IMR-90 (cell line): ENCODE results near the gene NCKAP5. TPM values are rescaled to one million over a fixed set of nuclear protein-coding genes. Genes with fewer than 3 reads are reported as not detected.

Source experiments
- ATAC-seq: fragments of 200-7000 bp; cut with Tn5 transposase; 2 replicates; pipeline ENCODE4 v1.9.1; 2020; ENCODE audit warnings: low read depth, mild to moderate bottlenecking, moderate library complexity
- BruUV-seq: library from RNA; stranded (reverse); fragments of 400-500 nt; replicated peaks from 2 replicates; lab custom pipeline; 2021; lab: Mats Ljungman, UMichigan
- CTCF ChIA-PET: fragments of 300-600 bp; formaldehyde crosslinking; extraction: SDS; loops from one replicate; lab custom pipeline; 2021; ENCODE audit warnings: antibody characterized with exemption; lab: Yijun Ruan, JAX
- POLR2A ChIA-PET: fragments of 300-600 bp; sonication (Branson Sonifier 250); formaldehyde crosslinking; loops from one replicate; lab custom pipeline; 2022; ENCODE audit warnings: antibody characterized with exemption; ENCODE audit not compliant: unreplicated experiment; lab: Charles Lee
- DNase-seq: peaks from one replicate; pipeline ENCODE4 v3.0.0; 2013
- H2AFZ ChIP-seq: replicated peaks from 2 replicates; pipeline ENCODE3; 2013; ENCODE audit warnings: low read length, mild to moderate bottlenecking; ENCODE audit not compliant: poor library complexity
- H2AK5ac ChIP-seq: 2 replicates; pipeline ENCODE4 v1.6.1; 2013; ENCODE audit warnings: low read depth, low read length, inconsistent platforms
- H2AK9ac ChIP-seq: replicated peaks from 2 replicates; pipeline ENCODE3; 2013; ENCODE audit warnings: mild to moderate bottlenecking, low read depth, low read length, moderate library complexity; ENCODE audit not compliant: poor library complexity
- H2BK120ac ChIP-seq: 2 replicates; pipeline ENCODE4 v1.6.1; 2013; ENCODE audit warnings: low read depth, low read length, inconsistent platforms
- H2BK15ac ChIP-seq: 3 replicates; pipeline ENCODE4 v1.6.1; 2013; ENCODE audit warnings: low read depth, low read length, inconsistent platforms
- H2BK20ac ChIP-seq: 2 replicates; pipeline ENCODE4 v1.6.1; 2013; ENCODE audit warnings: low read depth, mild to moderate bottlenecking, inconsistent platforms, low read length, moderate library complexity
- H2BK5ac ChIP-seq: 2 replicates; pipeline ENCODE4 v1.6.1; 2013; ENCODE audit warnings: mild to moderate bottlenecking, low read depth, low read length, inconsistent platforms; ENCODE audit not compliant: poor library complexity, severe bottlenecking
- H3K14ac ChIP-seq: replicated peaks from 2 replicates; pipeline ENCODE4 v1.6.1; 2013; ENCODE audit warnings: low read depth, low read length, inconsistent platforms
- H3K18ac ChIP-seq: 2 replicates; pipeline ENCODE4 v1.6.1; 2013; ENCODE audit warnings: low read depth, low read length, control low read depth
- H3K23ac ChIP-seq: 2 replicates; pipeline ENCODE4 v1.6.1; 2013; ENCODE audit warnings: low read depth, low read length, inconsistent platforms
- H3K27ac ChIP-seq: 2 replicates; pipeline ENCODE4 v1.5.1; 2013; ENCODE audit warnings: mild to moderate bottlenecking, control low read depth, low read length; ENCODE audit not compliant: insufficient read depth
- H3K27me3 ChIP-seq: 2 replicates; pipeline ENCODE4 v1.6.1; 2013; ENCODE audit warnings: low read length; ENCODE audit not compliant: control insufficient read depth, insufficient read depth
- H3K36me3 ChIP-seq: 2 replicates; pipeline ENCODE4 v1.6.1; 2013; ENCODE audit warnings: low read length, mixed read lengths; ENCODE audit not compliant: control insufficient read depth, insufficient read depth
- H3K4ac ChIP-seq: 2 replicates; pipeline ENCODE4 v1.6.1; 2013; ENCODE audit warnings: low read depth, low read length, inconsistent platforms
- H3K4me1 ChIP-seq: 2 replicates; pipeline ENCODE4 v1.6.1; 2013; ENCODE audit warnings: low read length, mixed read lengths; ENCODE audit not compliant: control insufficient read depth, insufficient read depth
- H3K4me2 ChIP-seq: 2 replicates; pipeline ENCODE4 v1.6.1; 2013; ENCODE audit warnings: low read depth, mild to moderate bottlenecking, control low read depth, low read length, moderate library complexity
- H3K4me3 ChIP-seq: 2 replicates; pipeline ENCODE4 v1.5.1; 2013; ENCODE audit warnings: low read depth, mild to moderate bottlenecking, control low read depth, low read length, moderate library complexity; ENCODE audit not compliant: insufficient read depth
- H3K56ac ChIP-seq: 2 replicates; pipeline ENCODE4 v1.6.1; 2013; ENCODE audit warnings: low read length, inconsistent platforms; ENCODE audit not compliant: insufficient read depth; ENCODE audit errors: extremely low read depth
- H3K79me1 ChIP-seq, 2 experiments: 2 replicates each; pipeline ENCODE4 v1.6.1; 2013; ENCODE audit warnings: low read length in 2 of 2, inconsistent platforms in 1 of 2, low read depth in 1 of 2
- H3K9ac ChIP-seq: 2 replicates; pipeline ENCODE4 v1.6.1; 2013; ENCODE audit warnings: low read depth, low read length, control low read depth
- H3K9me1 ChIP-seq: 2 replicates; pipeline ENCODE4 v1.6.1; 2013; ENCODE audit warnings: low read length, inconsistent platforms; ENCODE audit not compliant: insufficient read depth
- H3K9me3 ChIP-seq: 2 replicates; pipeline ENCODE4 v1.6.1; 2013; ENCODE audit warnings: low read length; ENCODE audit not compliant: control insufficient read depth, insufficient read depth
- H4K20me1 ChIP-seq: 2 replicates; pipeline ENCODE4 v1.6.1; 2013; ENCODE audit warnings: low read length, inconsistent platforms; ENCODE audit not compliant: insufficient read depth
- H4K5ac ChIP-seq: 2 replicates; pipeline ENCODE4 v1.6.1; 2013; ENCODE audit warnings: mild to moderate bottlenecking, low read depth, low read length, control low read depth
- H4K8ac ChIP-seq, 2 experiments: 2 replicates each; pipeline ENCODE4 v1.6.1; 2013; ENCODE audit warnings: low read depth in 2 of 2, low read length in 2 of 2, control low read depth in 1 of 2, inconsistent platforms in 1 of 2
- H4K91ac ChIP-seq: 2 replicates; pipeline ENCODE4 v1.6.1; 2013; ENCODE audit warnings: low read depth, low read length, inconsistent platforms; ENCODE audit not compliant: insufficient read depth
- CEBPB ChIP-seq: IDR thresholded peaks from 2 replicates; pipeline ENCODE4 v1.6.1; 2012; ENCODE audit warnings: low read depth, low read length, improper control_type of control experiment
- CHD1 ChIP-seq: IDR thresholded peaks from 2 replicates; pipeline ENCODE4 v1.6.1; 2012; ENCODE audit warnings: low read depth, low read length, improper control_type of control experiment
- NFE2L2 ChIP-seq: fragments of 150-350 bp; IDR thresholded peaks from 2 replicates; pipeline ENCODE4 v1.6.1; 2016; ENCODE audit warnings: low read depth, mild to moderate bottlenecking, low read length
- POLR2A ChIP-seq: IDR thresholded peaks from 2 replicates; pipeline ENCODE4 v1.6.1; 2012; ENCODE audit warnings: mild to moderate bottlenecking, low read depth, low read length
- RAD21 ChIP-seq: IDR thresholded peaks from 2 replicates; pipeline ENCODE4 v1.6.1; 2012; ENCODE audit warnings: low read length, improper control_type of control experiment
- RCOR1 ChIP-seq: IDR thresholded peaks from 2 replicates; pipeline ENCODE4 v1.6.1; 2012; ENCODE audit warnings: mild to moderate bottlenecking, low read length, improper control_type of control experiment; ENCODE audit not compliant: insufficient replicate concordance
- SMC3 ChIP-seq: fragments of 150-350 bp; IDR thresholded peaks from 2 replicates; pipeline ENCODE4 v1.6.1; 2016; ENCODE audit warnings: low read depth, mild to moderate bottlenecking, antibody characterized with exemption, low read length, moderate library complexity
- WGBS, 2 experiments: methylation state at CpG; one replicate each; pipeline versions ENCODE4 v1.1.5 to v1.1.7; 2013; ENCODE audit warnings: missing lambda C conversion rate in 2 of 2; ENCODE audit not compliant: insufficient read length in 1 of 2; ENCODE audit errors: extremely low coverage in 2 of 2; 5-methylcytosine and 5-hydroxymethylcytosine counted together
- dilution Hi-C: fragments of 300-500 bp; cut with HindIII; formaldehyde crosslinking; loops from one replicate; pipeline ENCODE4 v1.14.3; 2018; ENCODE audit warnings: low sequenced_read_pairs; ENCODE audit not compliant: unreplicated experiment
- in situ Hi-C: fragments of 300-500 bp; cut with MboI; formaldehyde crosslinking; loops from 3 replicates; pipeline ENCODE4 v1.14.3; 2019; ENCODE audit warnings: low sequenced_read_pairs, inconsistent platforms, mixed read lengths
- intact Hi-C: fragments of 100-400 bp; cut with micrococcal nuclease; formaldehyde crosslinking; loops from 2 replicates; pipeline ENCODE4 v1.10.0; 2022
- polyA plus RNA-seq, 3 experiments: library from polyadenylated mRNA; depleted of rRNA; stranded (reverse); fragments of >200 nt; gene quantifications; 2 replicates each; pipeline ENCODE4 v1.2.3, GENCODE V29; 2012; ENCODE audit warnings: low replicate concordance in 1 of 3
- total RNA-seq: library from RNA; depleted of rRNA; stranded (reverse); fragments of >200 nt; gene quantifications from 2 replicates; pipeline ENCODE4 v1.2.3, GENCODE V29; 2012
- TF ChIP-seq, protein P1 (sequence below): conservative IDR thresholded peaks from 2 replicates; pipeline ENCODE4 v1.5.1; 2012; ENCODE audit warnings: mild to moderate bottlenecking, low read depth, low read length, improper control_type of control experiment

The NCKAP5 gene
- total and polyA plus RNA-seq, 2 of the 4 experiments (the other 2 are of a cell fraction), result 2.7 to 3.9 TPM

DNA sequence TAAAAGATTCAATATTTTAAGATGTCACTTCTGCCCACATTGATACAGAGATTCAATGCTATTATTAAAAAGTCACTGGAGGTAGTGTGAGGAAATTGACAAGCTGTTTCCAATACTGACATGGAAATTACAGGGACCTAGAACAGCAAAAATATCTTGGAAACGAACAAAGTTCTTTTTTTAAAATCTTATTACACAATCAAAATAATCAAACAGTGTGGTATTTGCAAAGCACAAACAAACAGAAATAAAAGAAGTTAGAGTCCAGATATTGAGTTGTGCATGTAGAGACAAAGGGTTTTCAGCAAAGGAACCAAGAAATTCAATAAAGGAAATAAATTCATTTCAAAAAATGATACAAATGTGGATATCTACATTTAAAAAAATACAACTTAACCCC is 369.6 kb downstream of the NCKAP5 start:
- no CpG with 5 or more reads among the region's 1 CpG for WGBS, 2 experiments
- no peak overlapping the region for H3K27ac ChIP-seq
- no peak overlapping the region for H4K5ac ChIP-seq
- H3K79me1 ChIP-seq, result peaks cover 16 to 34% of the 10 kb centered on the region in 2 experiments
- peak overlapping the region; percentile 42; the same call in 1 of the 2 replicates for H3K18ac ChIP-seq
- intact Hi-C loops (loop anchor here (10.0 kb wide), 1 partner anchor 206 kb away; no protein-coding TSS in a partner anchor), in situ Hi-C loops (no loop called here), dilution Hi-C loops (no loop called here)
- BruUV-seq, result no TSS peak
- no peaks in the 10 kb centered on the region for H3K9me3 ChIP-seq
- no peak for DNase-seq
- peak overlapping the region; percentile 2; the same call in 1 of the 2 replicates for H3K4ac ChIP-seq
- H3K4me2 ChIP-seq, result no peak overlapping the region
- ChIA-PET POLR2A (interaction anchor here (0.8 kb wide), 1 partner anchor 69 kb away, joined by 3 read pairs; no protein-coding TSS in a partner anchor), CTCF (no interaction called here)
- no peak overlapping the region for H3K23ac ChIP-seq
- no peak overlapping the region for H2BK120ac ChIP-seq
- H2BK5ac ChIP-seq, result no peak overlapping the region
- no peak overlapping the region for H2AFZ ChIP-seq
- no peaks in the 10 kb centered on the region for H3K27me3 ChIP-seq
- H3K4me3 ChIP-seq, result no peak overlapping the region
- no peaks in the 10 kb centered on the region for H3K36me3 ChIP-seq
- H3K14ac ChIP-seq, result no peak overlapping the region
- H2BK20ac ChIP-seq, result no peak overlapping the region; the same call in 1 of the 2 replicates
- ATAC-seq, result no peak
- H2AK5ac ChIP-seq, result no peak overlapping the region
- H4K20me1 ChIP-seq, result no peaks in the 10 kb centered on the region
- peaks cover 13% of the 10 kb centered on the region for H3K4me1 ChIP-seq
- H3K9me1 ChIP-seq, result no peaks in the 10 kb centered on the region; the same call in 1 of the 2 replicates
- H4K91ac ChIP-seq, result no peak overlapping the region
- H3K9ac ChIP-seq, result no peak overlapping the region
- no peak overlapping the region for H4K8ac ChIP-seq
- TF ChIP-seq NFE2L2, result no peak
- TF ChIP-seq, protein P1, sequence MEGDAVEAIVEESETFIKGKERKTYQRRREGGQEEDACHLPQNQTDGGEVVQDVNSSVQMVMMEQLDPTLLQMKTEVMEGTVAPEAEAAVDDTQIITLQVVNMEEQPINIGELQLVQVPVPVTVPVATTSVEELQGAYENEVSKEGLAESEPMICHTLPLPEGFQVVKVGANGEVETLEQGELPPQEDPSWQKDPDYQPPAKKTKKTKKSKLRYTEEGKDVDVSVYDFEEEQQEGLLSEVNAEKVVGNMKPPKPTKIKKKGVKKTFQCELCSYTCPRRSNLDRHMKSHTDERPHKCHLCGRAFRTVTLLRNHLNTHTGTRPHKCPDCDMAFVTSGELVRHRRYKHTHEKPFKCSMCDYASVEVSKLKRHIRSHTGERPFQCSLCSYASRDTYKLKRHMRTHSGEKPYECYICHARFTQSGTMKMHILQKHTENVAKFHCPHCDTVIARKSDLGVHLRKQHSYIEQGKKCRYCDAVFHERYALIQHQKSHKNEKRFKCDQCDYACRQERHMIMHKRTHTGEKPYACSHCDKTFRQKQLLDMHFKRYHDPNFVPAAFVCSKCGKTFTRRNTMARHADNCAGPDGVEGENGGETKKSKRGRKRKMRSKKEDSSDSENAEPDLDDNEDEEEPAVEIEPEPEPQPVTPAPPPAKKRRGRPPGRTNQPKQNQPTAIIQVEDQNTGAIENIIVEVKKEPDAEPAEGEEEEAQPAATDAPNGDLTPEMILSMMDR, result no peak
- no peak for TF ChIP-seq POLR2A
- no peak for TF ChIP-seq RCOR1
- TF ChIP-seq RAD21, result no peak
- no peak for TF ChIP-seq CHD1
- TF ChIP-seq CEBPB, result peak; percentile 54
- no peak for TF ChIP-seq SMC3
- H3K56ac ChIP-seq, result no peak overlapping the region
- no peak overlapping the region for H2AK9ac ChIP-seq
- H2BK15ac ChIP-seq, result no peak overlapping the region
